Fibroblast of skin of back (primary cell): ENCODE results near the gene PROZ.

Experiments
- DNase-seq: peaks from one replicate; pipeline ENCODE4 v3.0.0-alpha.2; 2013

The PROZ gene

DNA sequence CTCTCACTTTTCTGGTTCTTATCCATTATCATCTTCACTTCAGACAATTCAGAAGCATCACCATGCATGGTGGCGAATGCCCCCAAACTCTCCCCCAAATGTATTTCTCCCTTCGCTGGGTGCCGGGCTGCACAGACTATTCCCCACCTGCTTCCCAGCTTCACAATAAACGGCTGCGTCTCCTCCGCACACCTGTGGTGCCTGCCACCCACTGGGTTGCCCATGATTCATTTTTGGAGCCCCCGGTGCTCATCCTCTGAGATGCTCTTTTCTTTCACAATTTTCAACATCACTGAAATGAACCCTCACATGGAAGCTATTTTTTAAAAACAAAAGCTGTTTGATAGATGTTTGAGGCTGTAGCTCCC, 38.6 kb upstream of the PROZ start:
- DNase-seq: no peak

- DNase-seq: no peak
Measured at GRCh38 chr13:113120300-113121182, 37.9 kb upstream of the PROZ start.

DNA sequence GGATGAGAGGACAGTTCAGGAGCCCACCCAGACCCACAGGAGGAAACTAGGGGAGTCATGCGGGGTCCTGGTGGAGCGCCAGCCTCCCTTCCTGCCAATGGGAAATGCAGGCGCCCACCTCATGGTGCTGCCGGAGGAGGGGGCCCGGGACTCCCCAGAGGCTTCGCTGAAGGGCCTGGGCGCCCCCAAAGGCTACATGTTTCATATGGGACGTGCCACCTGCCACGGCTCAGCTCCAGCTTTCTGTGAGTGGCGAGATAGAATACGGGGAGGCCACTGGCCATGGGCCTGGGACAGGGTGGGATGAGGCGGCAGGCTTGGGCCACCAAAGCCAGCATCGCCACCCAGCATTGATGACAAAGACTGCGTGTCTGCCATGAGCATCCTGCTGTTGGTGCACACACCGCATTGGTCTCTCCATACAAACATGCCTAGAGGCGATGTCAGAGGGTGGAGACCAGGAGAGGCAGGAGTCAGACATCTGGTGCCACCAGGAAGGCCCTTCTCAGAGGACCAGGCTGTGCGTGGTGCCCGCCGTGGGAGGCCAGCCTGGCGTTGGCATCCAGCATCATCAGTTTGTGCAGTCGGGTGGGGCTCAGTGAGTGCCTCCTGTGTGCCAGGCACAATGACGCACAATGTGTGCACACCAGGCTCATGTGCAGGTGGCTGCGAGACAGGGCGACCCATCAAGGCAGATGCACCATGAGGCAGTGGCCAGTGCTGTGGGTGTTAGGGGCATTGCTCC, 37.1 kb upstream of the PROZ start:
- no peak for DNase-seq

- no peak for DNase-seq
Measured at GRCh38 chr13:113121928-113122471, 36.4 kb upstream of the PROZ start.

DNA sequence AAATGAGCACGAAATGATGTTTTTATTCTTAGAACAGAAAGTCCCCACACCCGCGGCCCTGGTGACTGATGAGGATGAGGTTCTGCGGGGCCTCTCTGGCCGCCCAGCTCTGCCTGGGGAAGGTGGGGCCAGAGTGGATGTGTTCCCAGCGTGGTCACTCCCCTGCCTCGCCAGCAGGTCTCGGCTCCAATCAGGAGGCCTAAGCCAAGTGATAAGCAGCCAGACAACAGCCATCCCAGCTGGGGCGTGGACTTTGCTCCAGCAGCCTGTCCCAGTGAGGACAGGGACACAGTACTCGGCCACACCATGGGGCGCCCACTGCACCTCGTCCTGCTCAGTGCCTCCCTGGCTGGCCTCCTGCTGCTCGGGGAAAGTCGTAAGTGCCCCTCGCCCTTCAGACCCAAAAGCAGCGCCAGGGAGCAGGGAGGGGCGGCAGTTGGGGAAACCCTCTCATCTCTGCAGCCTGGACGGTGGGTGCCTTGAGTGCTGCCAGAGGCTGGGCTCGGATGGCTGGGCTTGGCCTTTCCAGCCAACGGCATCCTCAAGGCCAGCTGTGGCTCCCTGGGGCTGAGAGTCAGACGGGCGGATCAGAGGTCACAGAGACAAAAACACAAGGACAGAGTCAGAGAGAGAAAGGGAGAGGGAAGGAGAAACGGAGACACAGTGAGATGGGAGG, 35.8 kb upstream of the PROZ start, which contains the start of gene F10:
F10 (plus strand) TSS at position 250 of the 676 bp plus-strand sequence; CDS start at position 307, 57 bp downstream.
- DNase-seq: peak; percentile 64

GRCh38 chr13:113123226-113124201, 34.9 kb upstream of the PROZ start:
- DNase-seq: no peak

- no peak for DNase-seq
Measured at GRCh38 chr13:113124211-113124970, 34.1 kb upstream of the PROZ start.

DNA sequence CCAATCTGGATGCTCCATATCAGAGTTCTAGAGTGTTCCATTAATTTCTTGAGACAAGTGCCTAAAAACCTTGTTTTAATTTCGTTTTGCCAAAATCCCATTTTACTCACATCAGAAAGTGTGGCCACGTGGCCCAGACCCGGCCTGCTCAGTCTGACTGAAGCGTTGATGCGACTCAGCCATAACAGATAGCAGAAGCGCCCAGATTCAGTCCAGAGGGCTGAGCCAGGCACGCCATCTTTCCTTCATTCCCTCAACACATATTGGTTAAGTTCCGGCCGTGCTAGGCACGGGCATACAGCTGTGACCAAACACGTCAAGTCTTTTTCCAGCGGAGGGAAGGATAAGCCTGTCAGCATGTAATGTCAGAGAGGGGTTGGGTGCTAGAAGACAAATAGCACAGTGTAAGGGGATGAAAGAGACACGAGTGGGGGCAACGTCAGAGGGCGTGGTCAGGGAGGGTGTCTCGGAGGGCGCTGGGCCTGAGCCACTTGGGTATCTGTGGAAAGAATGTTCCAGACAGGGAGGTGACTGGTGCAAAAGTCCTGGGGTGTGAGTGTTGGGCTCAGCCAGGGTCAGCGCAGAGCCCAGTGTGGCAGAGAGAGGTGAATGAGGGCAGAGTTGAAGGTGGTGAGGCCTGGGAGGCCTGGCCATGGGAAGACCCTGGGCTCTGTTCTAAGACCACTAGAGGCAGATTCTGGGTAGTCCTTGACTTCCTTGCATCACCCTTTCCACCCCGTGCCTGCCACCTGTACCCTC, 32.8 kb upstream of the PROZ start:
- DNase-seq: no peak

- DNase-seq: no peak
Measured at GRCh38 chr13:113126265-113127150, 31.9 kb upstream of the PROZ start.

DNA sequence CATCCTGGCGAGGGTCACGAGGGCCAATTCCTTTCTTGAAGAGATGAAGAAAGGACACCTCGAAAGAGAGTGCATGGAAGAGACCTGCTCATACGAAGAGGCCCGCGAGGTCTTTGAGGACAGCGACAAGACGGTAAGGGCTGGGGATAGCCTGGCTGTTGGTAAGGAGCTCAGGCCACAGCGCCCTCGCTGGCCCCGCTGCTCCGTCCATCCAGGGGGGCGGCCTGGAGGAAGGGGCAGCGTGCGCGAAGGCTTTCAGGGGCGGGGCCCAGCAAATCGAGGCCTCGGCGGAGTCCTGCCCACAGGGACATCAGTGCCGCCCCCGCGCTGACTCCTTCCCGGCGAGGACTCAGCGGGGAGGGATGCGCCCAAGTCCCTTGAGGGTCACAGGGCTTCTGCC, 29.0 kb upstream of the PROZ start:
- DNase-seq: no peak

DNA sequence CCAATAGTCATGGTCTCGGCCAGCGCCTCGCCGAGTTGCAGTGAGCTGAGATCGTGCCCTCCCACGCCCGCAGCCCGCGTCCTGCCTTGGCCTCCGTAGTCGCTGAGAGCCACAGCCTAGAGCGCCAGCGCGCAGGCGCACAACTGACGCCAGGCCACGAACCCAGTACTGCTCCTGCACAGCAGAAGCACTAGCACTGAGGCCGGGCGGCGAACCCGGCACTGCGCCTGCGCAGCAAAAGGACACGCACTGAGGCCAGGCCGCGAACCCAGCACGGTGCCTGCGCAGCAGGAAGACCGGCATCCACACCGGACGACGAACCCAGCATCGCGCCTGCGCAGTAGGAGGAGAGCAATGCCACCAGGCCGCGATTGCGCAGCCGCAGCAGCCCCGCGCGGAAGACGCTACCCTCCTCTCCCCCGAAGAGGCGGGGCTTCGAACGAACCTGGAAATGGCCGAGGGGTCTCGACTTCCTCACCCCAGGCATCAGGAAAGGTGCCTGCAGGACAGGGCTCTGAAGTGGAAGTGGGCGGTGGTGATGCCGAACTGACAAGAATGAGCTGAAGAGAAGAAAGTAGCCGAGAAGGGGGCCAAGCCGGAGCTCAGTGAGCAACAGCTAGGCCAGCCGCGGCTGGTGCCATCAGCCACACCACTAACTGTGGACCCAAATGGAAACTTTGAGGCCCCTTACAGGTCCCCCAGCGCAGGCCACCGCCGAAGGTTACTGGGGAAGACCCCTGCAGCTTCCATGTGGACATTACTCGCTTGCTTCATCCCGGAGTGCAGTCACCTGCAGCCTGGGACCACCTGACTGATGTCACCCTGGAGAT, 28.3 kb upstream of the PROZ start:
- no peak for DNase-seq

DNA sequence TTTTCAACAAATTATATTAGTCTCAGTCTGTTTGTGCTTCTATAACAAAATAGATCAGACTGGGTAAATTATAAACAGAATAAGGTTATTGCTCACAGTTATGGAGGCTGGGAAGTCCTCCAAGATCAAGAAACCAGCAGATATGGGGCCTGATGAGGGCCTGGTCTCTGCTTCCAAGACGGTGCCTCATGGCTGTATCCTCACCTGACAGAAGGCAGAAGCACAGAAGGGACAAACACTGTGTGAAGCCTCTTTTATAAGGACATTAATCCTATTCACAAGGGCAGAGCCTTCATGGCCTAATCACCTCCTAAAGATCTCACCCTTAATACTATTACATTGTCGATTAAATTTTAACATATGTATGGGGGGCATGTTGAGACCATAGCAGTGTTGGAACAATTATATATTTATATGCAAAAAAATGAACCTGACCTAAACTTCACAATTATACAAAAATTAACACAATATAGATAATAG, 23.1 kb upstream of the PROZ start:
- DNase-seq: no peak

DNA sequence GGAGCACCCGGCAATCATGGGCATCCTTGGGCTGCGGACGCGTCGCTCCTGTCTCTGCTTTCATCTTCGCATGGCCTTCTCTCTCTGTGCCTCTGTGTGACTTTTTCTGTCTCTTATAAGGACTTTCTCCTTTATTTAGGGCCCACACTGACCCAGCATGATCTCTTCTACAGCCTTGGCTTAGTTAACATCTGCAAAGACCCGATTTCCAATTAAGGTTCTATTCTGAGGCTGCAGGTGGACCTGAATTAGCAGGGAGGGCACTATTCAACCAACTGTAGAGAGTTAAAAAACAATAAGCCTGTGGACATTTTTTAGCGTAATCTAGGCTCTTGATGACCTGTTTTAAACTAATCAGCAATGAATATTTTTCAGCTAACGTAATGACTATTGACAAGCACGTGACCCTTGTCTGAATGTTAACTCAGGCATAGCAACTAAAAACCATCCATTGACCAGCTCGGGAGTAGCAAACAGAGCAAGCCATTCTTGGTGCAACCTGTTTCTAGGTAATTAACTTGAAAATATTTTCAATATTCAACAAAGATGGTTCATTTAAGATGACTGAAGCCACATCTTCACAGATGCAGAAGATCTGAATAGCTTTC, 20.7 kb upstream of the PROZ start:
- no peak for DNase-seq

GRCh38 chr13:113138792-113139551, 19.5 kb upstream of the PROZ start:
- DNase-seq: no peak

DNA sequence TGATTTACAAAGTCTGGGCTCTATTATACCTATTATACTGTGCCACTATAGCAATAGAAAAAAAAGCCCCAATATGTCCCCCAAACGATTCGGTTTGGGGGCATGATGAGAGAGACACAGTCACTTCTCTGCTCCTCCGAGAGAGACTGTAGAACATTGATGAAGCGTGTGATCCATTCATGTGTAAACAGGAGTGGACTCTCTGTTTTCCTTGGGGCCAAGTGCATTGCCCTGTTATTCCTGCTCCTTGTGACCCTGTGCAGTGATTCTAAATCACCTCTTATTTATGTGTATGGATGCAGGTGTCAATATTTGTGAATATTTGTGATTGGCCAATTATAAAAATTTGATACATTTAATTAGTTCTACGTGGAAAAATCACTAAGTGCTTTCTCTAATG, 18.9 kb upstream of the PROZ start:
- DNase-seq: no peak

DNA sequence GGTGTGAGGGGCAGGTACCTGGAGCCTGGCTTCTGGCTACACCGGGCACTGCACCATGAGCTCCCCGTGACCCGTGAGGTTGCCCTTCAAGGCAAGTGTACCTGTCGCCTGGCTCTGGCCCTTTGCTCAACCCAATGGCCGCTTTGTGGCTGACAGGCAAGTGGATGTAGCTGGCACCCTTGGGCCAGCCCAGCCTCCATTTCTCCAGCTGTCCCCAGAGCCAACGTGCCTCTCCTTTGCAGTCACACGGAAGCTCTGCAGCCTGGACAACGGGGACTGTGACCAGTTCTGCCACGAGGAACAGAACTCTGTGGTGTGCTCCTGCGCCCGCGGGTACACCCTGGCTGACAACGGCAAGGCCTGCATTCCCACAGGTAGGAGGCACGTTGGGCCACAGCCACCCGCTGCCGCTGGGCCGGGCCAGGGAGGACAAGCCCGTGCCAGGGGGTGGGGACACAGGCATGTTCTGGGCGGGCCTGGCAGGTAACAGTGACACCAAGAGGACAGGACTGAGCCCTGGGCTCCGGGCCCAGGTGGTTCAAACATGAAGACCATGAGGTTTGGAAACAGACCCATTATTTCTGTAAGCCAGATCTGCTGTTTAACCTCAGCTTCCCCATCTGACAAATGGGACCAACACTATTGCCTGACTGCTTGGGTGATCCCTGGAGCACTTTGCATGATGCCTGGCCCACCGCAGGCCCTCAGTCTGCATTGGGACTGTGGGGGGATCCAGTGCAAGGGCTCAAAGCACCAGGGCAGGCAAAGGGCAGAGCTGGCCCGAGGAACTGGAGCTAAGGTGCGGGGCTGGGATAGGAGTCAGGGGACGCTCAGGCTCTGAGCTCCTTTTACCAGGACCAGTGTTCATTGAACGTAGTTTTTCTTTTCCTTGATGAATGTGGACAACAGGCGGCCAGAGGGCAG, 17.5 kb upstream of the PROZ start:
- DNase-seq: no peak
